DND-41 (cell line): Measurements from ENCODE around the gene ASIC2.

Experiments used
- ATAC-seq: fragments of 200-7000 bp; cut with Tn5 transposase; 3 replicates; pipeline ENCODE4 v1.9.1; 2021; ENCODE audit warnings: low read depth; ENCODE audit not compliant: insufficient read depth
- DNase-seq: peaks from one replicate; pipeline ENCODE4 v3.0.0-alpha.2; 2020
- H2AFZ ChIP-seq: 2 replicates; pipeline ENCODE4 v1.6.0; 2012; ENCODE audit warnings: low read depth, low read length
- H3K27ac ChIP-seq: 2 replicates; pipeline ENCODE4 v1.5.1; 2012; ENCODE audit warnings: low read length, inconsistent platforms
- H3K27me3 ChIP-seq: fragments of 200-600 bp; sonication (generic); 2 replicates; pipeline ENCODE4 v1.6.0; 2012; ENCODE audit warnings: low read length, mild to moderate bottlenecking, inconsistent platforms; ENCODE audit not compliant: insufficient read depth, poor library complexity
- H3K36me3 ChIP-seq: 2 replicates; pipeline ENCODE4 v1.5.1; 2012; ENCODE audit warnings: low read length, inconsistent platforms; ENCODE audit not compliant: insufficient read depth
- H3K4me1 ChIP-seq: 2 replicates; pipeline ENCODE4 v1.5.1; 2012; ENCODE audit warnings: mild to moderate bottlenecking, low read length; ENCODE audit not compliant: insufficient read depth
- H3K4me2 ChIP-seq: 2 replicates; pipeline ENCODE4 v1.6.0; 2012; ENCODE audit warnings: mild to moderate bottlenecking, moderate library complexity, low read length, inconsistent platforms; ENCODE audit not compliant: insufficient read depth
- H3K4me3 ChIP-seq, 2 experiments: fragments of 200-600 bp in 1 of 2; shearing (Covaris generic) in 1 of 2; 2 replicates each; pipeline ENCODE4 v1.5.1; 2012 to 2016; ENCODE audit warnings: inconsistent platforms in 2 of 2, low read length in 2 of 2, mild to moderate bottlenecking in 2 of 2, low read depth in 1 of 2, moderate library complexity in 1 of 2
- H3K79me2 ChIP-seq: 2 replicates; pipeline ENCODE4 v1.6.0; 2012; ENCODE audit warnings: low read length, inconsistent platforms; ENCODE audit not compliant: insufficient read depth
- H3K9ac ChIP-seq: 2 replicates; pipeline ENCODE4 v1.6.0; 2012; ENCODE audit warnings: low read depth, mild to moderate bottlenecking, inconsistent platforms, low read length, moderate library complexity
- H3K9me3 ChIP-seq: 2 replicates; pipeline ENCODE4 v1.5.1; 2012; ENCODE audit warnings: low read length, moderate library complexity, mild to moderate bottlenecking, inconsistent platforms; ENCODE audit not compliant: insufficient read depth, severe bottlenecking
- H4K20me1 ChIP-seq: 2 replicates; pipeline ENCODE4 v1.6.0; 2012; ENCODE audit warnings: low read length; ENCODE audit not compliant: insufficient read depth
- EZH2 ChIP-seq: IDR thresholded peaks from 3 replicates; pipeline ENCODE4 v1.6.1; 2012; ENCODE audit warnings: borderline replicate concordance, low read depth, mild to moderate bottlenecking, moderate library complexity, low read length, inconsistent platforms; ENCODE audit not compliant: severe bottlenecking
- TF ChIP-seq, protein P1 (sequence below): IDR thresholded peaks from 2 replicates; pipeline ENCODE4 v1.5.1; 2012; ENCODE audit warnings: borderline replicate concordance, low read length, moderate library complexity, mild to moderate bottlenecking; ENCODE audit not compliant: poor library complexity, severe bottlenecking; ENCODE audit errors: extremely low read depth

Gene ASIC2

DNA sequence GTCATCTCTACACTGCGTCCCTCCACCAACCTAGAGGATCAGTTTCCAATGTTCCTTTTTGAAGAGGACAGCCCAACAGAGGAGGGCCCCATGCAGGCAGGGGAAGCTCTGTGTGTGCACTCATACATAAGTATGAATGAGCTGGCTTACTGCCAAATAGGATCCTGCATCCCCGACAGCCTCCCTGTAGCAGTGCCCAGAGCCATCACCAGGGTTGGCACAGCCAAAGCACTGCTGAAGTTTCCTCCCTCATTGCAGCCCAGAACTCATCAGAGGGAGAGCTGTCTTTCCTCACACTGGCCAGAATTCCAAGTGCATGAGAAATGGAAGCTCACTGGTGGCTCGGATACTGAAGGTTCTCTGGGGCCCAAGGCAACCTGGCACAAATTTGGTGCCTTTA lies 114.4 kb downstream of the ASIC2 start:
- no peak overlapping the region for H3K4me2 ChIP-seq
- no peaks in the 10 kb centered on the region for H3K36me3 ChIP-seq
- no peak overlapping the region for H3K27ac ChIP-seq
- DNase-seq, result no peak
- H4K20me1 ChIP-seq, result no peaks in the 10 kb centered on the region
- H2AFZ ChIP-seq, result no peak overlapping the region
- no peaks in the 10 kb centered on the region for H3K79me2 ChIP-seq
- no peak overlapping the region for H3K9ac ChIP-seq
- H3K4me1 ChIP-seq, result no peaks in the 10 kb centered on the region
- H3K27me3 ChIP-seq, result peaks cover 20% of the 10 kb centered on the region
- no peak for TF ChIP-seq EZH2
- TF ChIP-seq, protein P1, sequence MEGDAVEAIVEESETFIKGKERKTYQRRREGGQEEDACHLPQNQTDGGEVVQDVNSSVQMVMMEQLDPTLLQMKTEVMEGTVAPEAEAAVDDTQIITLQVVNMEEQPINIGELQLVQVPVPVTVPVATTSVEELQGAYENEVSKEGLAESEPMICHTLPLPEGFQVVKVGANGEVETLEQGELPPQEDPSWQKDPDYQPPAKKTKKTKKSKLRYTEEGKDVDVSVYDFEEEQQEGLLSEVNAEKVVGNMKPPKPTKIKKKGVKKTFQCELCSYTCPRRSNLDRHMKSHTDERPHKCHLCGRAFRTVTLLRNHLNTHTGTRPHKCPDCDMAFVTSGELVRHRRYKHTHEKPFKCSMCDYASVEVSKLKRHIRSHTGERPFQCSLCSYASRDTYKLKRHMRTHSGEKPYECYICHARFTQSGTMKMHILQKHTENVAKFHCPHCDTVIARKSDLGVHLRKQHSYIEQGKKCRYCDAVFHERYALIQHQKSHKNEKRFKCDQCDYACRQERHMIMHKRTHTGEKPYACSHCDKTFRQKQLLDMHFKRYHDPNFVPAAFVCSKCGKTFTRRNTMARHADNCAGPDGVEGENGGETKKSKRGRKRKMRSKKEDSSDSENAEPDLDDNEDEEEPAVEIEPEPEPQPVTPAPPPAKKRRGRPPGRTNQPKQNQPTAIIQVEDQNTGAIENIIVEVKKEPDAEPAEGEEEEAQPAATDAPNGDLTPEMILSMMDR, result no peak
- no peak overlapping the region for H3K4me3 ChIP-seq
- no peak for ATAC-seq
- no peaks in the 10 kb centered on the region for H3K9me3 ChIP-seq

DNA sequence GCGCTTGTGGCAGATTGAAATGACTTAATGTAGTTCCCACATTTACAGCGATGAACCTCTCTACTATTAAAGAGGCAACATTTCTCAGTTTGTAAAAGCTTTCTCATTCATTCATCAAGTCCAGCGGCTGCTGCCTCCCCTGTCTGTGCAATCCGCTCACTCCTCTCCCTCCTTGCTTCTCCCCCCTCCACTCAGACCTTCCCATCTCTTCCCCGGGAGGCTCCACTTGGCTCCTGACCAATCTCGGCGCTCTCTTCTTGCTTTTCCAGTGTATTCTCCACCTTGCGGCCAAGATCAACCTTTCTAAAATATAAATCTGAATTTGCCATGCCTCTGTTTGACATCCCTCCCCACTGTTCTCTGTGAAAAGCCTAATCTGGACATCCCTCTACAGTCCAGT lies 117.5 kb downstream of the ASIC2 start:
- no peak for DNase-seq
- H3K27me3 ChIP-seq, result peaks cover 13% of the 10 kb centered on the region
- no peak for ATAC-seq
- H3K4me1 ChIP-seq, result no peaks in the 10 kb centered on the region
- TF ChIP-seq, protein P1, result no peak
- no peak for TF ChIP-seq EZH2
- no peaks in the 10 kb centered on the region for H3K79me2 ChIP-seq
- H3K4me3 ChIP-seq, result no peak overlapping the region
- H3K9me3 ChIP-seq, result no peaks in the 10 kb centered on the region
- H4K20me1 ChIP-seq, result no peaks in the 10 kb centered on the region
- no peak overlapping the region for H3K9ac ChIP-seq
- no peak overlapping the region for H2AFZ ChIP-seq
- H3K27ac ChIP-seq, result no peak overlapping the region
- H3K36me3 ChIP-seq, result no peaks in the 10 kb centered on the region
- no peak overlapping the region for H3K4me2 ChIP-seq

DNA sequence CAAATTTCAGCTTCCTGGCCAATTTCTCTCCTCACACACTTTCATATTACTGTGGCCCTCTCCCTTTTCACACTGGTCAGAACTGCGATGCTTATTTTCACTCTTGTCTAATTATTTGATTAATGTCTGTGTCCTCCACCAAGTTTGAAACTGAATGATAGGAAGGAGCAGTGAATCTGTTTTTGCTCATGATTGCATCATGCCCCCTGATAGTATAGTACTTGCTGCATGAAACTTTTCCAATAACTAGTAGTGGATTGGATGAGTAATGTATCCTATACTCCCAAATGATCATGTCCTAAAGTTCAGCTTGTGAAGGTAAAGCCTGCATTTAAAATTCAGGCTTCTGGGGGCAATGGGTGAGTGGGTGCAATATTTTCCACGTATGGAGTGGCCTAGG lies 121.2 kb downstream of the ASIC2 start:
- ATAC-seq, result no peak
- no peaks in the 10 kb centered on the region for H3K9me3 ChIP-seq
- TF ChIP-seq, protein P1, result no peak
- no peak for TF ChIP-seq EZH2
- no peak overlapping the region for H2AFZ ChIP-seq
- no peak overlapping the region for H3K27ac ChIP-seq
- H3K79me2 ChIP-seq, result no peaks in the 10 kb centered on the region
- H3K4me1 ChIP-seq, result no peaks in the 10 kb centered on the region
- H3K4me3 ChIP-seq, result no peak overlapping the region
- no peak overlapping the region for H3K9ac ChIP-seq
- H4K20me1 ChIP-seq, result no peaks in the 10 kb centered on the region
- no peak overlapping the region for H3K4me2 ChIP-seq
- no peak for DNase-seq
- H3K27me3 ChIP-seq, result peaks cover 6% of the 10 kb centered on the region
- H3K36me3 ChIP-seq, result no peaks in the 10 kb centered on the region
